Activated T-cell treated with anti-CD3 and anti-CD28 coated beads, Interleukin-2, amount 50 U/mL, for 48 hours (primary cell): ENCODE measurements around the gene SDC1.
"Not testable (repeated sequence)": the region's sequence is repeated elsewhere in the genome, so short reads cannot be mapped to it uniquely, and the experiment has no call there.

Experiments used
- DNase-seq, 2 experiments: peaks; one replicate each; pipeline ENCODE4 v3.0.0-alpha.2; 2020

Gene SDC1

DNA sequence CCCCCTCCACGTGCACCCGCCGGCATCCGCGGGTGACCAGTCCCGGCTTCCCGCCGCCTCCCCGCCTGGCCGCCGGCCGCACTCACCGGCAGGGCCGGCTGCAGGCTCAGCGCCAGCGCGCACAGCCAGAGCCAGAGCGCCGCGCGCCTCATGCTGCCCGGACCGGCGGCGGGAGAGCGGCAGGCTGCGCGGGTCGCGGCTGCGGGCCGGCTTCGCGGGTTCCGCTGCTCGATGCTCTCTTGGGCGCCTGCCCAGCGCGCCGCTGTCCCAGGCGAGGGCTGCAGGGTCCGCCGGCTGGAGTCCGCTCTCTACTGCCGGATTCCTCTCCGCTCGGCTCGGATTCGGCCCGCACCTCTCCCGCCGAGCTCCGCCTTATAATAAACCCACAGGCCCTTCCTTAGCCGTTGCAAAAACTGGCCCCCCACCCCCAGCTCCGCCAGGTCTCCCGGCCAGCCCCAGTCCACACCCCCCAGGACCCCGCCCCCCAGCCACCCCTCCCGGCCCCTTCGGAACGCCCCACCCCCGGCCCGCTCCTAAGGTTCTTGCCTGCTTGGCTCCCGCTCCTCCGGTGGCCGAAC is at the start of gene SDC1:
TSS of gene SDC1 (minus strand) at position 415 of the 578 bp plus-strand sequence. CDS start at position 152, 263 bp downstream.
- peak; percentile 27 to 49 for DNase-seq

DNA sequence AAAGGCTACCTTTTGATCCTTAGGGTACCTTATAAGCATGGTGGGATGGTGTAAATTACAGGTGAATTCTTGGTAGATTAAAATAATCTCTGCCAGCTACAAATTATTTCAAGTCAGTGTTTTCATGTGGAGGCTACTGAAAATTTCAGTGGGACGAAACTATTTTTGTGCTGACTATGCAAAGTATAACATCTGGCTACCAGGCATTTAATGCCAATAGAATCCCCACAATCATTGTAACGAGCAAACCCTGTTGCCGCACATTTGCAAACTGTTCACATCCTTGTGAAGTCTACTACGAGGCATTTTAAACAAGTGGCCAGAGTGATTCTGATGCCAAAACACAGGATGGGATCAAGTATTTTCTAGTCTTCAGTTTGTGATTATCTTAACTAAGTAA is 48.1 kb upstream of the SDC1 start:
- no peak for DNase-seq

GRCh38 chr2:20268317-20268716 is 43.4 kb upstream of the SDC1 start:
- not testable (repeated sequence) for DNase-seq

DNA sequence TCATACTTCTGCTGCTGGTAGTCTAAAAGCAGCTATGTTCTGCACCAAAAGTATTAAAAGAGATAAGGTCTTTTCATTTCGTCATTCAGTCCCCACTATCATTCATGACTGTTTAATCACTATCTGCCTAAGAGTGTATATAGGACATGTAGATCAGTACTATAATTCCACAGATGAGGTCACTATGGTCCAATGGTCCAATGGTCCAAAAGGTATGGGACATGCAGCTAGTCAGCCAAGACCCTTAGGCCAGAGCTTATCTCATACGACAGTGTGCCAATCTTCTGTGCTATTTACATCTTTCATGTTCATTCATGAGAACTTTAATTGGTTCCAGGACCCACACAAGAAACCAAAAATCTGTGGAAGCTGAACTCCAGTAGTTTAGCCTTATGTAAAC is 42.6 kb upstream of the SDC1 start:
- DNase-seq: no peak

GRCh38 chr2:20264629-20265028 is 39.7 kb upstream of the SDC1 start:
- DNase-seq: no peak

GRCh38 chr2:20257411-20257810 is 32.5 kb upstream of the SDC1 start:
- DNase-seq: no peak

- DNase-seq: no peak
Measured at GRCh38 chr2:20254731-20255130, 29.8 kb upstream of the SDC1 start.

DNA sequence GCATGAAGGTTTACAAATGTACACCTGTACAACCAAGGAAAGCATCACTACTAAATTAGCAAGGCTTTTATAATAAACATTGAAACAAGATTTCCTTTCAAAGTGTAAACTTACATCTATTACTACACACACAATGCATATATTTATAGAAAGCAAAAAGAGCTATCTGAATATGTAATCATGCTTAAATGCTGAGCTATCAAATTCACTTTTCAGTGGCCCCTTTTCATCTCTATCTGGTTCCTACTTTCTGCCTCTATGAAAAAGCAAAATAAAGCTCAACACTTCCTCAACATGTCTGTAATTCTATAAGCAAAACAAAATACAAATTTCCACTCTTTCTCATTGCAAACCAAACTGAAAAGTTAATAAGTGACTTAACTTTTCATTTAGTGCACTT is 25.5 kb upstream of the SDC1 start:
- DNase-seq: no peak

DNA sequence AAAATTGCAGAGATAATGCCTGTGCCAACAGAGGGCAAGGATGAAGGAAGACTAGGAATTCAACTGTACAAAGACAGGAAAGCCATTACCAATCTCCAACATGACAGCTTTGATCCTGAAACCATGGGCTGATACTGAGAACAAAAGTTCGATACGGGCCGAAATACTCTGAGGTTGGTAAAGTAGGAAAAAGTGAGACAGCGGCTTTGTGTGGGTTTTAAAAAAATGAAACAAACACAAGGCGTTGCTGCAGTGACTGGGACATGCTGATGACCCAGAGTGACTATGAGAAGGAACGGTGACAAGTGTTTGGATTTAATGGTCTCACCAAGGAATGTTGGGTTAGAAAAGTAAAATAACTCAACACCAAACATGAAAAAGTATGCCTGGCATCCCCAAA is 24.2 kb upstream of the SDC1 start:
- no peak for DNase-seq

DNA sequence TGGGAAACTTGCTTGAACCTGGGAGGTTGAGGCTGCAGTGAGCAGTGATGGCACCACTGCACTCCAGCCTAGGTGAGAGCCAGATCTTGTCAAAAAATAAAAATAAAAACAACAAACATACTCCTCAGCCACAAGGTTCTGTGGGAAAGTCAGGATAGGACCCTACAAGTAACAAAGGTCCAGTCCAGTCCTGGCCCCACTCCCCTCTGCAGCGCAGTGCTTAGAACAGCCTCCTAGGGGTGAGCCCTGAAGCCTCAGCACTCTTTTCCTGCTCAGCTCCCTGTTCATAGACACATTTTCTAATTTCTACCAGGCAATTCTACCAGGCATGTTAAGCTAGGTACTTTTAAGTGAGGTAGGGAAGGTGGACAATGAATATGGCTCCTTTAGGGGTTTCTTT is 22.2 kb upstream of the SDC1 start:
- DNase-seq: no peak

DNA sequence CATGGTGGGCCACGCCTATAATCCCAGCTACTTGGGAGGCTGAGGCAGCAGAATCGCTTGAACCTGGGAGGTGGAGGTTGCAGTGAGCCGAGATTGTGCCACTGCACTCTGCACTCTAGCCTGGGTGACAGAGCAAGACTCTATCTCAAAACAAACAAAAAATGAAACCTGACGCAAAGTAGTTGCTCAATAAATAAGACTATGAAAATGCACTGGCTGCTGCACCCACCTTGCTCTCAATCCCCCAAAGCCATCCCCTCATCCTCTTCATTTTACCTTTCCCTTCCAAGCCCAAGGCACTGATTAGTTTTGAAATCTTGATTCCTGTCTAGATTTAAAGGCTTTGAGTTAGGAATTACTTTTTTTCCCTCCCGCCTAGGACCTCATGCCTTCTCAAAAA is 18.7 kb upstream of the SDC1 start:
- DNase-seq: not testable (repeated sequence)

GRCh38 chr2:20242727-20243377 is 17.9 kb upstream of the SDC1 start:
- no peak for DNase-seq

- peak; percentile 60 to 68 for DNase-seq
Measured at GRCh38 chr2:20241973-20242726, 17.2 kb upstream of the SDC1 start.

DNA sequence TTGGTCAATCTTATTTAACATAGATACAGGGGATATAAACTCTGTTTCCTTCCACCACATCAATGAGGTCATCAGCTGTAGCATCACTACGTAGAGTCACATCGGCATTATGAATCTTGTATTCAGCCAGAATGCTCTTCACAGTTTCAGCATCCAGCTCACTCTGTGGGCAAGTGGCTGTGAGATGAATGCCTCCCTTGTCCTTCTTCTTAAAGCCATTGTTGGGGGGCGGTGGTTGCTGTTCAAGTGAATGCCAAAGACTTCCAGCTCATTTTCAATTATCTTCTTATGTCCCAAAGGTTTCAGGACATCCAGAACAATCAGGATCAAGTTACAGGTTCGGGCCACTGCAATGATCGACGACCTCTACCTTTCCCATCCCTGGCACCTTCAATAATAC is 15.4 kb upstream of the SDC1 start:
- DNase-seq: not testable (repeated sequence)

- DNase-seq: no peak
Measured at GRCh38 chr2:20236496-20236895, 11.6 kb upstream of the SDC1 start.

- peak in 1 of 2 experiments; percentile 13 for DNase-seq
Measured at GRCh38 chr2:20235655-20236305, 10.8 kb upstream of the SDC1 start.

DNA sequence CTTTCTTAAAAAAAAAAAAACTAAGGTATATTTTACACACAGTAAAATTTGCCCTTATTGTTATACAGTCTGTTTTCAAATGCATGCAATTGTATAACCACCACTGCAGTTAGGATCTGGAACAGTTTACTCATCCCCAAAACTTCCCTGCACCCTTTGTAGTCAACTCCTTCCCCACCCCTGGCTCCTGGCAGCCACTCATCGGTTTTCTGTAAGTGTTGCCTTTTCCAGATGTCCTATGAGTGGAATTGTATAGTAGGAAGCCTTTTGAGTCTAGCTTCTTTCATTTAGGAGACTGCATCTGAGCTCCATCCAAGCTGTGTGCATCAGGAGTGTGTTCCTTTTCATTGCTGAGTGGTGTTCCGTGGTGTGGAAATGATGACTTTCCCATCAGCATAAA is 9.7 kb upstream of the SDC1 start:
- DNase-seq: not testable (repeated sequence)

DNA sequence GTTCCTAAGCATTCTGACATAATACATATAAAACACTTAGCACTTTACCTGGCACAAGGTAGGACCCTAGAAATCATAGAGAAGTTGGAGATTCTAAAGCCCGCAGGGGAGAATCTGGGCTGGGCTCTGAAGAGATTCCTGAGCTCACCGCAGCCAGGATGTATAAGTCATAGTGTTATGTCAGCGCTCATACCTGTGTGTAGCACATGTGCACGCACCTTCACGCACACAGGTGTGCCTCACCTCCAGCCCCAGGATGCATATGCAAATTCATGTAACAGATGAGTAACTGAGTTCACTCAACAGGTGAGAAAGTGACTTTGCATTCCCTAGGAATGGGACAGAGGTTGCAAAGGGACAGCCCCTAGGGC is 7.9 kb upstream of the SDC1 start:
- DNase-seq: peak in 1 of 2 experiments; percentile 9

DNA sequence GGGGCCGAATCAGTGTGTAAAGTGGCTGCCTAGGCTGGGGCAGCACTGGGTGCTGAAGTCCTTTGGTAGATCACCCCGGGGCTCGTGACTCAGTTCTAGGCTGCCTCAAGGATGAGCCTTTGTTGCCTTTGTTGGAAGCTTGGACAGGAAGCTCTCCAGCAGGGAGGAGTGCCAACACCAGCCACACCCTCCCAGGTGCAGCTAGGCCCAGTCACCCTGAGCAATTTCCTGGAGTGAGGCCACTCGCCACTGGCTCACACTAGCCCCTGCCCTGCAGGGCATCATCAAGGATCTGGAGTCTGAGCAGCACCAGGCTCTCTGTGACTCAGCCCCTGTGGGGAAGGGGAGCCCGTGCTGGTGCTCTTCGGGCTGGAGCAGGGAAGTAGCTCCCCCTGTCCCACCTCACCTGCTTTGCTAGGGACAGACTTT is 6.7 kb upstream of the SDC1 start:
- peak; percentile 9 to 11 for DNase-seq

GRCh38 chr2:20231159-20231558 is 6.2 kb upstream of the SDC1 start:
- no peak for DNase-seq

GRCh38 chr2:20230114-20230425 is 5.1 kb upstream of the SDC1 start:
- peak in 1 of 2 experiments; percentile 3 for DNase-seq

DNA sequence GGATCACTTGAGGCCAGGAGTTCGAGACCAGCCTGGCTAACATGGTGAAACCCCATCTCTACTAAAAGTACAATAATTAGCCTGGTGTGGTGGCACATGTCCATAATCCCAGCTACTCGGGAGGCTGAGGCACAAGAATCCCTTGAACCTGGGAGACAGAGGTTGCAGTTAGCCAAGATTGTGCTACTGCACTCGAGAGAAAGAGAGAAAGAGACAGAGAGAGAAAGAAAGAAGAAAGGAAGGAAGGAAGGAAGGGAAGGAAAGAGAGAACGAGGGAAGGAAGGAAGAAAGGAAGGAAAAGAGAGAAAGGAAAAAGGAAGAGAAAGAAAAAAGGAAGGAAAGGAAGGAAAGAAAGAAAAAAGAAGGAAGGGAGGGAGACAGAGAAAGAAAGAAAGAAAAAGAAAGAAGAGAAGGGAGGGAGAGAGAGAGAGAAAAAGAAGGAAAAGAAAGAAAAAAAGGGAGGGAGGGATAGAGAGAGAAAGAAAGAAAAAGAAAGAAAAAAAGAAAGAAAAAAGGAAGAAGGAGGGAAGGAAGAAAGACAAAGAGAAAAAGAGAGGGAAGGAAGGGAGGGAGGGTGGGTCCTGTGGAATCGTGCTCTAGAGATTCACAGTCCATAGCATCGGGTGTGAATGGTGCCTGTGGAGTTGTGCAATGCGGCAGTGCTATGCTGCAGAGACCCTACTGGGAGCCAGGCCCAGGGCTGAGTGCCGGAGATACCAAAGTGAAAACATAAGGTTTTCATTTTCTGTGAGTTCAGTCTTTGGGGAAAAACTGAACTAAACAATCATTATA is 4.6 kb upstream of the SDC1 start:
- DNase-seq: no peak

DNA sequence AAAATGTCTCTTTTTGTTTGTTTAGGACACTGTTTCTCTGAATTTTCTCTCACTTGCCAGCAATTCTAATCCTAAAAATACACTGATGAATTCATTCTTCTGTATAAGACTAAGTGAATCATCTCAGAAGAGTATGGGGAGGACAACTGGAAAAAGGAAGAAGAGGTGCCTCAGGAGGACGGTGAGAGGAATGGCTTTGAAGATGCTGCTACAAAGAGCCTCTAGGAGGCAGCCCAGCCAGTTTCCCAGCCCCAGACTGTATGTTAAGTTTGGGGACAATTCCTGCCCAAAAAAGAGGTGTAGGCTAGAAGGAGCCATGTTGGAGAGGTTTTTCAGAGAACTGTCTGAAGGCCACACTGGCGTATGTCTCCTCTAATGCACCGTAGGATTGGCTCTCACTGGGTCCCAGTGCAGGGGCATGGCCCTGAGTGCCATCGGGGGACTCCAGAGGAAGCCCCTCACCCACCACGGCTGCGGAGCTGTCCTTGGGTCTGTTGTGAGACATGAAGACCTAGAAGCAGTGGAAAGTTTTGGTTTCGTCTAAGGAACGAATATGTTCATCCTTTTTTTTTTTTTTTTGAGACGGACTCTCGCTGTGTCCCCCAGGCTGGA is 3.1 kb upstream of the SDC1 start:
- DNase-seq: no peak
